HepG2 (cell line): ENCODE data around the gene PTGIS. TPM values are rescaled to one million over a fixed set of nuclear protein-coding genes. Genes with fewer than 3 reads are reported as not detected.
A peak's percentile ranks its signal among the peaks of the same experiment; 100 is the strongest.

Experiments used
- GATAD2A ChIP-seq: IDR thresholded peaks from 2 replicates; pipeline ENCODE4 v1.6.1; 2016
- HNRNPH1 ChIP-seq: fragments of 200-400 bp; formaldehyde crosslinking; optimal IDR thresholded peaks from 2 replicates; pipeline ENCODE3; 2017; ENCODE audit warnings: mild to moderate bottlenecking, low read depth, low read length
- KDM5B ChIP-seq: sonication (generic); formaldehyde crosslinking; IDR thresholded peaks from 2 replicates; pipeline ENCODE4 v1.4.0; 2020; ENCODE audit warnings: missing genetic modification reagents, mild to moderate bottlenecking, borderline replicate concordance
- NFE2L1 ChIP-seq: sonication (generic); formaldehyde crosslinking; IDR thresholded peaks from 2 replicates; pipeline ENCODE4 v1.4.0; 2020; ENCODE audit warnings: missing genetic modification reagents, mild to moderate bottlenecking, borderline replicate concordance
- PCBP2 ChIP-seq: fragments of 200-400 bp; formaldehyde crosslinking; optimal IDR thresholded peaks from 2 replicates; pipeline ENCODE3; 2018; ENCODE audit warnings: low read length, low read depth; ENCODE audit not compliant: poor library complexity, severe bottlenecking
- POLR2AphosphoS5 ChIP-seq: IDR thresholded peaks from 2 replicates; pipeline ENCODE4 v1.6.1; 2012; ENCODE audit warnings: low read depth, low read length
- SRY ChIP-seq: sonication (generic); formaldehyde crosslinking; IDR thresholded peaks from 2 replicates; pipeline ENCODE4 v1.8.0; 2022; ENCODE audit warnings: mild to moderate bottlenecking, missing genetic modification reagents
- WIZ ChIP-seq: sonication (generic); formaldehyde crosslinking; IDR thresholded peaks from 2 replicates; pipeline ENCODE4 v1.5.1; 2020; ENCODE audit warnings: mild to moderate bottlenecking, missing genetic modification reagents
- ZNF138 ChIP-seq: sonication (generic); formaldehyde crosslinking; IDR thresholded peaks from 2 replicates; pipeline ENCODE4 v1.5.0; 2020; ENCODE audit warnings: mild to moderate bottlenecking, low read depth, missing genetic modification reagents
- ZNF841 ChIP-seq: sonication (generic); formaldehyde crosslinking; IDR thresholded peaks from 2 replicates; pipeline ENCODE4 v1.8.1; 2023; ENCODE audit warnings: missing genetic modification reagents, borderline replicate concordance
- polyA plus RNA-seq, 8 experiments: library from polyadenylated mRNA; depleted of rRNA in 3 of 8; stranded (reverse) in 7 of 8; unstranded in 1 of 8; fragments of >200 nt; fragmentation: Illumina TruSeq in 4 of 8; extraction: Trizol in 4 of 8; gene quantifications; 2 replicates each; pipeline versions ENCODE4 v1.2.1 to v1.2.3, GENCODE V29; 2011 to 2016; ENCODE audit warnings: low read depth in 4 of 8, missing spikeins in 1 of 8, mixed read lengths in 1 of 8; ENCODE audit not compliant: insufficient read depth in 1 of 8
- total RNA-seq, 5 experiments: library from RNA; depleted of rRNA; stranded (reverse); fragments of >200 nt; fragmentation: Illumina TruSeq; extraction: Trizol; gene quantifications; 2 replicates each; pipeline ENCODE4 v1.2.3, GENCODE V29; 2016; ENCODE audit warnings: low read depth in 1 of 5
- TF ChIP-seq, protein P1 (sequence below): sonication (generic); formaldehyde crosslinking; IDR thresholded peaks from 2 replicates; pipeline ENCODE4 v1.4.0; 2020; ENCODE audit warnings: missing genetic modification reagents
- TF ChIP-seq, protein P2 (sequence below): sonication (generic); formaldehyde crosslinking; conservative IDR thresholded peaks from 2 replicates; pipeline ENCODE4 v1.4.0; 2020; ENCODE audit warnings: missing genetic modification reagents
- TF ChIP-seq, protein P3 (sequence below): sonication (generic); formaldehyde crosslinking; IDR thresholded peaks from 2 replicates; pipeline ENCODE4 v1.9.0; 2021; ENCODE audit warnings: missing genetic modification reagents, mild to moderate bottlenecking, borderline replicate concordance
- TF ChIP-seq, protein P4 (sequence below): IDR thresholded peaks from 2 replicates; pipeline ENCODE4 v1.6.1; 2016; ENCODE audit warnings: mild to moderate bottlenecking, missing biosample characterization, missing genetic modification reagents
- TF ChIP-seq, protein P5 (sequence below): sonication (generic); formaldehyde crosslinking; IDR thresholded peaks from 2 replicates; pipeline ENCODE4 v1.4.0; 2020; ENCODE audit warnings: missing genetic modification reagents, borderline replicate concordance
- TF ChIP-seq, protein P6 (sequence below): sonication (generic); formaldehyde crosslinking; IDR thresholded peaks from 2 replicates; pipeline ENCODE4 v1.5.0; 2020; ENCODE audit warnings: missing genetic modification reagents, mild to moderate bottlenecking, borderline replicate concordance

PTGIS gene
- total and polyA plus RNA-seq, 2 of the 13 experiments (the other 11 are each of a cell fraction or from before 2014, with no cell fraction given), result not detected

DNA sequence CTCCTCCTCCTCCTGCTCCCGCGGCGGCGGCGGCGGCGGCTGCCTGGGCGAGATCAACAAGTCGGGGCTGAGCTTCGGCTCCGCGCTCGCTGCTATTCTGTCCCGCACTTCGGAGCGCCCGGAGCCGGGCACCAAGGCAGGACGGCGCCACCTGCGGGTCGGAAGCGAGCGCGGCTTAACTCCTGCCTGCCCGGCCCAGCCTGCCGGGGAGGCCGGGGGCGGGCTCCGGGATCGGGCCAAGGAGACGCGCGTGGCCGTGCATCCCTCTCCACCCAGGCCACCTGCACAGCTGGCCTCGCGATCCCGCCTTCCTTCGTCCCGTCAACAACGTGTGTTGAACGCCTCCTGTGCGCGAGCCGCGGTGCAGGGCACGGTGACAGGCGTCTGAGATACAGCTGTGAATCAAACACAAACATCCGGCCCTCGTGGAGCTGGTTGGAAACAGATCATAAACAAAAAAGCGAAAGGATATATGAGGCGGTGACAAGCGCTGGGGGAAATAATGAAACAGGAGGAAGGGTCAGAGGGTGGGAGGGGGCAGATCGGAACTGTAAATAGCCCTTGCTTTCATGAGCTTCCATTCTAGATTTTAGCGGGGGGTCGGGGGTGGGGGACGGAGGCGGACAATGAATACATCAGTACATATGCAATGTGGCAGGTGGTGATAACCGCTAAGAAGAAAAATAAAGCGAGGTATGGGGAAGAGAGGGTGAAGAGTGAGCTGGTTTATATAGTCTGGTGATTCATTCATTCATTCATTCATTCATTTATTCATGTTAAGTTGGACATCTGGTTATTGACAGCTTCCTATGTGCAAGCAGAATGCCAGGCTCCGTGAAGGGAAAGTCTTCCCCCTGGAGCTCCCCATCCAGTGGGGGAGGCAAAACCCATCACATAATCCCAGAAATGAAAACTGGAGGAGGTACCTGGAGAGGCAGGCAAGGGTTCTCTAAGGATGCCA is 83.5 kb downstream of the PTGIS start (continued):
- no peak for TF ChIP-seq ZNF841 (CRISPR knock-in tag)
- TF ChIP-seq, protein P1, sequence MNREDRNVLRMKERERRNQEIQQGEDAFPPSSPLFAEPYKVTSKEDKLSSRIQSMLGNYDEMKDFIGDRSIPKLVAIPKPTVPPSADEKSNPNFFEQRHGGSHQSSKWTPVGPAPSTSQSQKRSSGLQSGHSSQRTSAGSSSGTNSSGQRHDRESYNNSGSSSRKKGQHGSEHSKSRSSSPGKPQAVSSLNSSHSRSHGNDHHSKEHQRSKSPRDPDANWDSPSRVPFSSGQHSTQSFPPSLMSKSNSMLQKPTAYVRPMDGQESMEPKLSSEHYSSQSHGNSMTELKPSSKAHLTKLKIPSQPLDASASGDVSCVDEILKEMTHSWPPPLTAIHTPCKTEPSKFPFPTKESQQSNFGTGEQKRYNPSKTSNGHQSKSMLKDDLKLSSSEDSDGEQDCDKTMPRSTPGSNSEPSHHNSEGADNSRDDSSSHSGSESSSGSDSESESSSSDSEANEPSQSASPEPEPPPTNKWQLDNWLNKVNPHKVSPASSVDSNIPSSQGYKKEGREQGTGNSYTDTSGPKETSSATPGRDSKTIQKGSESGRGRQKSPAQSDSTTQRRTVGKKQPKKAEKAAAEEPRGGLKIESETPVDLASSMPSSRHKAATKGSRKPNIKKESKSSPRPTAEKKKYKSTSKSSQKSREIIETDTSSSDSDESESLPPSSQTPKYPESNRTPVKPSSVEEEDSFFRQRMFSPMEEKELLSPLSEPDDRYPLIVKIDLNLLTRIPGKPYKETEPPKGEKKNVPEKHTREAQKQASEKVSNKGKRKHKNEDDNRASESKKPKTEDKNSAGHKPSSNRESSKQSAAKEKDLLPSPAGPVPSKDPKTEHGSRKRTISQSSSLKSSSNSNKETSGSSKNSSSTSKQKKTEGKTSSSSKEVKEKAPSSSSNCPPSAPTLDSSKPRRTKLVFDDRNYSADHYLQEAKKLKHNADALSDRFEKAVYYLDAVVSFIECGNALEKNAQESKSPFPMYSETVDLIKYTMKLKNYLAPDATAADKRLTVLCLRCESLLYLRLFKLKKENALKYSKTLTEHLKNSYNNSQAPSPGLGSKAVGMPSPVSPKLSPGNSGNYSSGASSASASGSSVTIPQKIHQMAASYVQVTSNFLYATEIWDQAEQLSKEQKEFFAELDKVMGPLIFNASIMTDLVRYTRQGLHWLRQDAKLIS (CRISPR knock-in tag), result no peak
- TF ChIP-seq, protein P2, sequence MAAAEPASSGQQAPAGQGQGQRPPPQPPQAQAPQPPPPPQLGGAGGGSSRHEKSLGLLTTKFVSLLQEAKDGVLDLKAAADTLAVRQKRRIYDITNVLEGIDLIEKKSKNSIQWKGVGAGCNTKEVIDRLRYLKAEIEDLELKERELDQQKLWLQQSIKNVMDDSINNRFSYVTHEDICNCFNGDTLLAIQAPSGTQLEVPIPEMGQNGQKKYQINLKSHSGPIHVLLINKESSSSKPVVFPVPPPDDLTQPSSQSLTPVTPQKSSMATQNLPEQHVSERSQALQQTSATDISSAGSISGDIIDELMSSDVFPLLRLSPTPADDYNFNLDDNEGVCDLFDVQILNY, result peak; percentile 59; the same call in 1 of the 2 replicates
- TF ChIP-seq GATAD2A (CRISPR knock-in tag), result peak; percentile 26; the same call in 1 of the 2 replicates
- TF ChIP-seq, protein P3, sequence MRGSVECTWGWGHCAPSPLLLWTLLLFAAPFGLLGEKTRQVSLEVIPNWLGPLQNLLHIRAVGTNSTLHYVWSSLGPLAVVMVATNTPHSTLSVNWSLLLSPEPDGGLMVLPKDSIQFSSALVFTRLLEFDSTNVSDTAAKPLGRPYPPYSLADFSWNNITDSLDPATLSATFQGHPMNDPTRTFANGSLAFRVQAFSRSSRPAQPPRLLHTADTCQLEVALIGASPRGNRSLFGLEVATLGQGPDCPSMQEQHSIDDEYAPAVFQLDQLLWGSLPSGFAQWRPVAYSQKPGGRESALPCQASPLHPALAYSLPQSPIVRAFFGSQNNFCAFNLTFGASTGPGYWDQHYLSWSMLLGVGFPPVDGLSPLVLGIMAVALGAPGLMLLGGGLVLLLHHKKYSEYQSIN (CRISPR knock-in tag), result no peak
- TF ChIP-seq KDM5B, result peak; percentile 81; the same call in 1 of the 2 replicates
- TF ChIP-seq ZNF138 (CRISPR knock-in tag), result no peak
- TF ChIP-seq, protein P4, sequence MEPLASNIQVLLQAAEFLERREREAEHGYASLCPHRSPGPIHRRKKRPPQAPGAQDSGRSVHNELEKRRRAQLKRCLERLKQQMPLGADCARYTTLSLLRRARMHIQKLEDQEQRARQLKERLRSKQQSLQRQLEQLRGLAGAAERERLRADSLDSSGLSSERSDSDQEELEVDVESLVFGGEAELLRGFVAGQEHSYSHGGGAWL (CRISPR knock-in tag), result peak; percentile 68; the same call in 1 of the 2 replicates
- TF ChIP-seq, protein P5, sequence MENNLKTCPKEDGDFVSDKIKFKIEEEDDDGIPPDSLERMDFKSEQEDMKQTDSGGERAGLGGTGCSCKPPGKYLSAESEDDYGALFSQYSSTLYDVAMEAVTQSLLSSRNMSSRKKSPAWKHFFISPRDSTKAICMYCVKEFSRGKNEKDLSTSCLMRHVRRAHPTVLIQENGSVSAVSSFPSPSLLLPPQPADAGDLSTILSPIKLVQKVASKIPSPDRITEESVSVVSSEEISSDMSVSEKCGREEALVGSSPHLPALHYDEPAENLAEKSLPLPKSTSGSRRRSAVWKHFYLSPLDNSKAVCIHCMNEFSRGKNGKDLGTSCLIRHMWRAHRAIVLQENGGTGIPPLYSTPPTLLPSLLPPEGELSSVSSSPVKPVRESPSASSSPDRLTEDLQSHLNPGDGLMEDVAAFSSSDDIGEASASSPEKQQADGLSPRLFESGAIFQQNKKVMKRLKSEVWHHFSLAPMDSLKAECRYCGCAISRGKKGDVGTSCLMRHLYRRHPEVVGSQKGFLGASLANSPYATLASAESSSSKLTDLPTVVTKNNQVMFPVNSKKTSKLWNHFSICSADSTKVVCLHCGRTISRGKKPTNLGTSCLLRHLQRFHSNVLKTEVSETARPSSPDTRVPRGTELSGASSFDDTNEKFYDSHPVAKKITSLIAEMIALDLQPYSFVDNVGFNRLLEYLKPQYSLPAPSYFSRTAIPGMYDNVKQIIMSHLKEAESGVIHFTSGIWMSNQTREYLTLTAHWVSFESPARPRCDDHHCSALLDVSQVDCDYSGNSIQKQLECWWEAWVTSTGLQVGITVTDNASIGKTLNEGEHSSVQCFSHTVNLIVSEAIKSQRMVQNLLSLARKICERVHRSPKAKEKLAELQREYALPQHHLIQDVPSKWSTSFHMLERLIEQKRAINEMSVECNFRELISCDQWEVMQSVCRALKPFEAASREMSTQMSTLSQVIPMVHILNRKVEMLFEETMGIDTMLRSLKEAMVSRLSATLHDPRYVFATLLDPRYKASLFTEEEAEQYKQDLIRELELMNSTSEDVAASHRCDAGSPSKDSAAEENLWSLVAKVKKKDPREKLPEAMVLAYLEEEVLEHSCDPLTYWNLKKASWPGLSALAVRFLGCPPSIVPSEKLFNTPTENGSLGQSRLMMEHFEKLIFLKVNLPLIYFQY, result peak; percentile 79; the same call in 1 of the 2 replicates
- TF ChIP-seq WIZ (CRISPR knock-in tag), result peak; percentile 92
- TF ChIP-seq PCBP2, result no peak
- TF ChIP-seq SRY (CRISPR knock-in tag), result peak; percentile 42; the same call in 1 of the 2 replicates
- TF ChIP-seq, protein P6, sequence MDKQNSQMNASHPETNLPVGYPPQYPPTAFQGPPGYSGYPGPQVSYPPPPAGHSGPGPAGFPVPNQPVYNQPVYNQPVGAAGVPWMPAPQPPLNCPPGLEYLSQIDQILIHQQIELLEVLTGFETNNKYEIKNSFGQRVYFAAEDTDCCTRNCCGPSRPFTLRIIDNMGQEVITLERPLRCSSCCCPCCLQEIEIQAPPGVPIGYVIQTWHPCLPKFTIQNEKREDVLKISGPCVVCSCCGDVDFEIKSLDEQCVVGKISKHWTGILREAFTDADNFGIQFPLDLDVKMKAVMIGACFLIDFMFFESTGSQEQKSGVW, result no peak
- no peak for TF ChIP-seq NFE2L1 (CRISPR knock-in tag)
- no peak for TF ChIP-seq HNRNPH1
- TF ChIP-seq POLR2AphosphoS5, result no peak
